HL-60/S4 (cell line): ENCODE measurements around the gene KIAA1549.

Source experiments
- in situ Hi-C: fragments of 300-500 bp; cut with MboI; formaldehyde crosslinking; loops from 2 replicates; pipeline ENCODE4 v1.14.3; 2022; ENCODE audit warnings: low sequenced_read_pairs

Gene KIAA1549

DNA sequence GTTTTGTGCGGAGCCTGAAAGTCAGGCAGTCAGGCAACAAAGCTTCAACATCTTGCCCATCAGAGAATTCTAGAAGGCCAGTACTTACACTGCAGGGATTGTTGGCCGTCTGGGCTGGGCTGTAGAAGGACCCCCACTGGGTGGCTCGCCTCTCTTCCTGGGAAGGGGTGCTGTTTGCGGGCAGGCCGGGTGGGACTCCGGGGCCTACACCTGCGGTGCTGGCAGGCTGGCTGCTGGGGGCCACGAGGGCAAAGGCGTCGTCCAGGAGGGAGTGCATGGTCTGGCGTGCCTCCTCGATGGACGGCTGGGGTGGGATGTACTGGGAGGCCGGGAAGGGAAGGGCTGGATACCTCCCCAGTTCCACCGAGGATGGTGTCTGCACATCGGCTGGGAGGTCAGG is 120.1 kb downstream of the KIAA1549 start:
- in situ Hi-C loops = no loop called here

DNA sequence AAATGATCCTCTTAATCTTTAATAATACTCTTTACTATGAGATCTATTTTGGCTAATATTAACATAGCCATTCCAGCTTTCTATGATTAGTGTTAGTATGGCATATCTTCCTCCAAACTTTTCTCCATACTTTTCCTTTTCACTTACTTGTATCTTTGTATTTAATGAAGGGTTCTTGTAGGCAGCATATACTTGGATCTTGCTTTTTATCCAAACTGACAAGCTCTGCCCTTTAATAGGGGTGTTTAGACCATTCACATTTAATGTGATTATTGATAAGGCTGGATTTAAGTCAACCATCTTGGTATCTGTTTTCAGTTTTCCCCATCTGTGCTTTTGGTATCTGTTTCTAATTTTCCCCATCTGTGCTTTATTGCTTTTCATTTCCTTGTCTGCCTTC is 123.5 kb downstream of the KIAA1549 start:
- in situ Hi-C loops = no loop called here

- in situ Hi-C loops = no loop called here
These were observed 127.0 kb downstream of the KIAA1549 start for GRCh38 chr7:138854115-138854645.

GRCh38 chr7:138853448-138853847 is 127.7 kb downstream of the KIAA1549 start:
- in situ Hi-C loops = no loop called here

- in situ Hi-C loops = no loop called here
These were observed 128.7 kb downstream of the KIAA1549 start for GRCh38 chr7:138852469-138852868.

DNA sequence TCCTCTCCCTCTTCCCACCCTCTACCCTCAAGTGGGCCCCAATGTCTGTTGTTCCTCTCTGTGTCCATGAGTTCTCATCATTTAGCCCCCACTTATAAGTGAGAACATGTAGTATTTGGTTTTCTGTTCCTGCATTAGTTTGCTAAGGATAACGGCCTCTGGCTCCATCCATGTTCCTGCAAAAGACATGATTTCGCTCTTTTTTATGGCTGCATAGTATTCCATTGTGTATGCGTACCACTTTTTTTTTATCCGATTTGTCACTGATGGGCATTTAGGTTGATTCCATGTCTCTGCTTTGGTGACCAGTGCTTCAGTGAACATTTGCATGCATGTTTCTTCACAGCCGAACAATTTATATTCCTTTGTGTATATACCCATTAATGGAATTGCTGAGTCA is 131.5 kb downstream of the KIAA1549 start:
- in situ Hi-C loops = no loop called here

DNA sequence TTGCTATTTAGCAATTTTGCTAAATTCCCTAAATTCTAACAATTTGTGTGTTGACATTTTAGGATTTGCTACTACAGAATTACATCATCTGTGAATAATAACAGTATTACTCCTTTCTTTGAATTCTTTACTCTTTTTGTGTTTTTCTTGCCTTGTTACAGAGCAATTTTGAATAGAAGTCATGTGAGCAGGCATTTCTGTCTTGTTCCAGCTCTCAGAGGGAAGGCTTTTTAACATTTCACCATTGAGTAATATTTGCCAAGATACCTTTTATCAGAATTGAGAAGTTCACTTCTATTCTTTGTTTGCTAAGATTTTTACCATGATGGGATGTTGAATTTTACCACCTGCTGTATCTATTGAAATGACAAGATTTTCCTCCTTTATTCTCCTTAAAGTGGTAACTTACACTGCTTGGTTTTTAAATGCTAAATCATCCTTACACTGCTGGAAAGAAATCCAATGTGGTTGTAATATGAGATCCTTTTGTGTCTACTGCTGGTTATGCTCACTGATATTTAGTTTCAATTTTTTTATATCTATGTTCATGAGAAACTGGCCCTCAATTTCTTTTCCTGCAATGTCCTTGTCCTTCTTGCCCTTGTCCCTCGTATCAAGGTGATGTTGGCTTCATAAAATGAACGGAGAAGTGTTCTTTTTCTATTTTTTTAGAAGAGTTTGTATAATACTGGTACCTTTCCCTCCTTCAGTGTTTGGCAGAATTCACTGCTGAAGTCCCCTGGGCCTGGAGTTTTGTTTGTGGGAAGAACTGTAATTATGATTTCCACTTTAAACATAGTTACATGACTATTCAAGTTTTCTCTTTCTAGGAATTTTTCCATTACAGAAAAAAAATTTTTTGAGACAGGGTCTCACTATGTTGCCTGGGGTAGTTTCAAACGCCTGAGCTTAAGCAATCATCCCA is 132.9 kb downstream of the KIAA1549 start:
- in situ Hi-C loops = no loop called here

DNA sequence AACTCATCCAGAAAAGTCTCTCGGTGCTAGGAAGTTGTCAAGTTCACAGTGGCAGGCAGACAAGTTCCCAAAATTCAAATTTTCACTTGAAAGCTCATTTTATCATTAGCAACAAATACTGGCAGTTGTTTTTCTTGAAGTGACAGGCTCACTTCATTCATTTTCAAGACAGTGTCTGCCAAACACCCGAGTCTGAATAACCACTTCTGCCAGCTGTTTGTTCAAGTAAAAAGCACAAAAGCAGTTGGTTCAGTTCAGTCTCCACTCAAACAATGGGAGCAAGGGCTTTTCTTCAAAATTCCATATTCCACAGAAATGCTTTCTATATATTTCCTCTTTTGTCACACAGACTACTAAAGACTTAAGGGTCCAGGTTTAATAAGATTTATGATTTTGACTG is 135.5 kb downstream of the KIAA1549 start:
- in situ Hi-C loops = no loop called here

DNA sequence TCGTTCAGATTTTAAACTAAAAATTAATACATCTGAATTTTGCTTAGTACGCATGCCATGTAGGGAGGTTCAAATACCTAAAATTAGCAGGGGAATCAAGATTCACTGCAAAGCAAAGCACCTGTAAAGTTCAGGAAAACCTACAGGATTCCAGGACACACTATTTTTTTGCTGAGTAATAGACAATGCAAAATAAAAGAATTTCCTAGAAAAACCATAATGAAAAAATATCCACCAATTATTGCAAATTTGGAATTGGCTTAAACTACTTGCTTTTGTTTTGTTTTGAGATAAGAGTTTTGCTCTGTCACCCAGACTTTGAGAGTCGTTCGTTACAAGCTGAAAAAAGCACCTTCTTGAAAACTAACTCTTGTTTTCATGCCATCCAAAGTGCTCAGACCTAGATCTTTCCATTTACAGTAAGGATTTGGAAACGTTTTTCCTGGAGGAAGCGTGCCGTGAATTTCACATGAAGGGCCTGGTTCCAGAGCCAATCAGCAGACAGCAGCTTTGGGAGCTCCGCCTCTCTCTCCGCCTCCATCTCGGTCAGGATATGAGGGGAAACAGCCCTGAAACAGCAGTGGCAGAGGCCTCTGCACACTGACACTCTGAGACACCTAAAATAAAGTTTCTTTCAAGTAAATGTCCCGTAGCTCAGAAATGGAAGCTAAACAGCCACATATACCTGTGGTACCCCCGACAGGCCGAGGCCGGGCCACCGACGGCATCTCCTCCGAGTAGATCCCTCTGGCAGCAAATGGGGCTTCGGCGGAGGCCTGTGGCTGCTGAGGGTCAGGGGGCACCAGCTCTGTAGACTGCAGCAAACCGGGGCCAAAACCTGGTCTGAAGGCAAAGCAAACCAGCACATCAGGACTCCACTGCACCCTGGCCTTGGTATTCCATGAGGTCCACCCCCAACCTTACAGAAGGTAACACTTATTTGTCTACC is 137.3 kb downstream of the KIAA1549 start:
- in situ Hi-C loops = no loop called here

DNA sequence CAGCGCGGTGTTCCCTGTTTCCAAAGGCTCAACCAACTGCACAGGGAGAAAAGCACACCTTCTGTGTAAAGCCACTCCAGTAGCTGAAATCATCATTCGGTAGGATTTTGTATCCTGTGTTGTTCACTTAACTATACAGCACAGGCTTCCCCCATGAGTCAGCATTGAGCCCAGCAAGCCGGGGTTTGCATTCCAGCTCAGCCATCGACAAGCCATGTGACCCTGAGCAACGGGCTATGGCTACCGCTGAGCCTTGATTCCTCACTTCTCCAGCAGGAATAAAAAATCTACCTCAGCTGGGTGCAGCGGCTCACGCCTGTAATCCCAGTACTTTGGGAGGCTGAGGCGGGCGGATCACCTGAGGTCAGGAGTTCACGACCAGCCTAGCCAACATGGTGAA is 139.1 kb downstream of the KIAA1549 start:
- in situ Hi-C loops = no loop called here

DNA sequence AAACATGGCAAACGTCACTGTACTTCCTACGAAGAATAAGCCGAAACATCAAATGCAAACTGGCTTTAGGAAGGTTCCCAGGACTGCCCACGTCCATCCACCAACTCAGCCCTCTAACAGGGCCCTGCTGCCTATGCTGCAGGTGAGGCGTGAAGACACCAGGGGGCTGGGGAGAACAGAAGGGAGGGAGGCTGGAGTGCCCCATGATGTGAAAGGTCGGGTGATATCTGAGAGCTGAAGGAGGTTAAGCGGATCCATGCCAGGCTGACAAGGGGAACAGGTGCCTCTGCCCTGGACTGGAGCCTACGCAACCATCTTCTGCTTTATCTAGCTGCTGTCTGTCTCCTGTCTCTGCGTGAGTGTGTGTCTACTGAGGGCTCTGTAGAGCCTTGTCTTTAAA is 143.0 kb downstream of the KIAA1549 start:
- in situ Hi-C loops = no loop called here

GRCh38 chr7:138837627-138838026 is 143.6 kb downstream of the KIAA1549 start:
- in situ Hi-C loops = no loop called here

DNA sequence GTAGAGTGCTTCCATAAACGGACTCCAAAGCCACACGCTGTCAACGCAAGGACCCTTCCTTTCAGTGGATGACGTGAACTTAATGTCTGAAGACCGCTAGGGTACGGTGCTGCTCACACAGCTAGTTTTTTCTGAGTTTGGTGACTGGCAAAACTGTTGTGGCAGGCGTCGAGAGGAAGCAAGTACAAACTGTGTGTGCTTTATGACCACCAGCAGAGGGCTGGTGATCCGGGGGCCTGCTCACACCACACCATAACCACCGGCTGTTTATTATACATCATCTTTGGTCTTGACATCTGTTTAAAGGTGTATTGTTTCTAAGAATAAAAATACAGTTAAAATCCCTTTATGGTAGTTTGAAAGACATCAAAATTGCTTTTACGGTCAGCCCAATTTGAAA is 146.1 kb downstream of the KIAA1549 start:
- in situ Hi-C loops = no loop called here

DNA sequence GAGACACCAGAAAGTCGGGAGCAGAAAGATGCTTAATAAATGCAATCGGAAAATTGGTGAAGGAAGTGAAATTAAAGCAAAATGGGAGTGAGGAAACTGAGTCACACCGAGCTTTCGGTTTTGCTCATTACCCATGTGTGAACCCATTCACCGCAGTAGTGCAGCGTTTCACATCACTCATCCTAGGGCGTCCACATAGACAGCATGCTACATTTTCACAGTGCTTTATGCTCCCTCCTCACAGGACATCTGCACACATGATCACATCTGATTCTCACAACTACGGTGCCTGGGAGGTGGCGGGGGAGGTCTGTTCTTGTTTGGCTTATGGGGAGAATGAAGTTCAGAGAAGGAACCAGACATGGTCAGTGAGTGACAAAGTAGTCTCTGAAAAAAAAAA is 146.6 kb downstream of the KIAA1549 start:
- in situ Hi-C loops = no loop called here

GRCh38 chr7:138833596-138833995 is 147.6 kb downstream of the KIAA1549 start:
- in situ Hi-C loops = no loop called here

GRCh38 chr7:138832966-138833365 is 148.2 kb downstream of the KIAA1549 start:
- in situ Hi-C loops = no loop called here

DNA sequence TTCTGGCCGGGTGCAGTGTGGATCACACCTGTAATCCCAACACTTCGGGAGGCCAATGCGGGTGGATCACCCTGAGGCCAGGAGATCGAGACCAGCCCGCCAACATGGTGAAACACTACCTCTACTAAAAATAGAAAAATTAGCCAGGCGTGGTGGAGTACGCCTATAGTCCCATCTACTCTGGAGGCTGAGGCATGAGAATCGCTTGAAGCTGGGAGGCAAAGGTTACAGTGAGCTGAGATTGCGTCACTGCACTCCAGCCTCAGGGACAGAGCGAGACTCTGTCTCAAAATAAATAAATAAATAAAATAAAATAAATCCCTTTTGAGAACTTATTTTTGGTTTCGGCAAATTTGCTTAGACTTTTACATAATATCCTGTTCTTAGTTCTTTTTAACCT is 151.9 kb downstream of the KIAA1549 start:
- in situ Hi-C loops = no loop called here

DNA sequence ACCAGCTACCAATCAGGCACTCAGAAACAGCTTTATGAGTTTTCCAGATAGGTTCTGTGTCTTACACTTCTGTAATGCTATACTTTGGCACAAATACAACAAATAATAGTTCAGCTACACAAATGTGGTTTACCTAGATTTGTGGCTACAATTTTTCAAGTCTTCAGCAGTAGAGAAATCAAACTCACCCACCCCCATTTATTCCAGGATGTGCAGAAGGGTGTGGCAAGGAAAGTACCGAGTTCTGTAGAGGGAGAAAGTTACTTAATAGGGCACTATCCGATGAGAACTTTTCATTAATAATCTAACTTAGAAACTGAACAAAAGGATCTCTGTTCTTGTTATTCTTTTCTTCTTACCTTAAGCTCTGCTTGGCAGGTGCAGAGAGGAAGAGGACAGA is 152.9 kb downstream of the KIAA1549 start:
- in situ Hi-C loops = no loop called here

GRCh38 chr7:138825049-138825721 is 156.0 kb downstream of the KIAA1549 start:
- in situ Hi-C loops = no loop called here

DNA sequence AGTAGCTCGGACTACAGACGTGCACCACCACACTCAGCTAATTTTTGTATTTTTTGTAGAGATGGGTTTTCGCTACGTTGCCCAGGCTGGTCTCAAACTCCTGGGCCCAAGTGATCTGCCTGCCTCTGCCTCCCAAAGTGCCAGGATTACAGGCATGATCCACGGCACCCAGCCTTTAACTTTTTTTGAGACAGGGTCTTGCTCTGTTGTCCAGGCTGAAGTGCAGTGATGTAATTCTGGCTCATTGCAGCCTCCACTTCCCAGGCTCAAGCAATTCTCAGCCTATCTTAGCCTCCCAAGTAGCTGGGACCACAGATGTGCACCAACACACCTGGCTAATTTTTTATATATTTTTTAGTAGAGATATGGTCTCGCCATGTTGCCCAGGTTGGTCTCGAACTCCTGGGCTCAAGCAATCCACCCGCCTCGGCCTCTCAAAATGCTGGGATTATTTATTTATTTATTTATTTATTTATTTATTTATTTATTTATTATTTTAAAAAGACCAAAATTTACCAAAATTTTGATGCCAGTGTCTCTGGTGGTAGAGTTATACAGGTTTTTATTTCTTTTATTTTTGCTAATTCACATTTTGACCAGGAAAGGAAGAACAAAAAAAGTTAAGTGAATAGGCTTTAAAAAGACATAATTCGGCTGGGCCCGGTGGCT is 158.2 kb downstream of the KIAA1549 start:
- in situ Hi-C loops = no loop called here
